Prostate gland (tissue), 2 donors: Measurements from ENCODE around the gene VSIR.

Experiments
- POLR2AphosphoS5 ChIP-seq: sonication (generic); formaldehyde crosslinking; IDR thresholded peaks from one replicate; pipeline ENCODE4 v1.6.1; 2017; ENCODE audit warnings: antibody characterized with exemption
- TF ChIP-seq, protein P1 (sequence below), 4 experiments: fragments of 200-600 bp in 2 of 4; fragments of 450-650 bp in 2 of 4; sonication (generic) in 2 of 4; IDR thresholded peaks; 1 replicate in 3 of 4; 2 replicates in 1 of 4; pipeline ENCODE4 v1.5.1; 2016 to 2019; ENCODE audit warnings: antibody characterized with exemption in 4 of 4, mild to moderate bottlenecking in 2 of 4, moderate library complexity in 2 of 4

- TF ChIP-seq, protein P1, sequence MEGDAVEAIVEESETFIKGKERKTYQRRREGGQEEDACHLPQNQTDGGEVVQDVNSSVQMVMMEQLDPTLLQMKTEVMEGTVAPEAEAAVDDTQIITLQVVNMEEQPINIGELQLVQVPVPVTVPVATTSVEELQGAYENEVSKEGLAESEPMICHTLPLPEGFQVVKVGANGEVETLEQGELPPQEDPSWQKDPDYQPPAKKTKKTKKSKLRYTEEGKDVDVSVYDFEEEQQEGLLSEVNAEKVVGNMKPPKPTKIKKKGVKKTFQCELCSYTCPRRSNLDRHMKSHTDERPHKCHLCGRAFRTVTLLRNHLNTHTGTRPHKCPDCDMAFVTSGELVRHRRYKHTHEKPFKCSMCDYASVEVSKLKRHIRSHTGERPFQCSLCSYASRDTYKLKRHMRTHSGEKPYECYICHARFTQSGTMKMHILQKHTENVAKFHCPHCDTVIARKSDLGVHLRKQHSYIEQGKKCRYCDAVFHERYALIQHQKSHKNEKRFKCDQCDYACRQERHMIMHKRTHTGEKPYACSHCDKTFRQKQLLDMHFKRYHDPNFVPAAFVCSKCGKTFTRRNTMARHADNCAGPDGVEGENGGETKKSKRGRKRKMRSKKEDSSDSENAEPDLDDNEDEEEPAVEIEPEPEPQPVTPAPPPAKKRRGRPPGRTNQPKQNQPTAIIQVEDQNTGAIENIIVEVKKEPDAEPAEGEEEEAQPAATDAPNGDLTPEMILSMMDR (IDR thresholded peaks at IDR 0.05): no peak
- TF ChIP-seq POLR2AphosphoS5: no peak
Measured at GRCh38 chr10:71731791-71732190, 41.5 kb downstream of the VSIR start.
